Measurements from ENCODE around the gene SPTSSB. TPM values are rescaled to one million over a fixed set of nuclear protein-coding genes. Genes with fewer than 3 reads are reported as not detected.

SPTSSB gene
- total RNA-seq, 1 experiment from 2014 or later = not detected

- no peak for DNase-seq
- no peaks in the 10 kb centered on the region for H3K27me3 ChIP-seq
- H3K4me3 ChIP-seq = no peak overlapping the region
- H3K9me3 ChIP-seq = no peaks in the 10 kb centered on the region
- H3K36me3 ChIP-seq = no peaks in the 10 kb centered on the region
Measured at GRCh38 chr3:161351330-161351729, 20.0 kb downstream of the SPTSSB start.

GRCh38 chr3:161350916-161351315 lies 20.4 kb downstream of the SPTSSB start:
- Histone ChIP-seq H3K4me3 (no peak overlapping the region), H3K36me3 (no peaks in the 10 kb centered on the region), H3K27me3 (no peaks in the 10 kb centered on the region), H3K9me3 (no peaks in the 10 kb centered on the region)
- DNase-seq = no peak

- Histone ChIP-seq H3K4me3 (no peak overlapping the region), H3K36me3 (no peaks in the 10 kb centered on the region), H3K9me3 (no peaks in the 10 kb centered on the region), H3K27me3 (no peaks in the 10 kb centered on the region)
- peak; percentile 44 for DNase-seq
Measured at GRCh38 chr3:161349529-161350312, 21.6 kb downstream of the SPTSSB start.

- no peak overlapping the region for H3K4me3 ChIP-seq
- no peaks in the 10 kb centered on the region for H3K9me3 ChIP-seq
- H3K36me3 ChIP-seq = no peaks in the 10 kb centered on the region
- no peak for DNase-seq
- no peaks in the 10 kb centered on the region for H3K27me3 ChIP-seq
Measured at GRCh38 chr3:161348796-161349400, 22.4 kb downstream of the SPTSSB start.

- DNase-seq = no peak
- no peaks in the 10 kb centered on the region for H3K27me3 ChIP-seq
Measured at GRCh38 chr3:161347726-161348125, 23.6 kb downstream of the SPTSSB start.

GRCh38 chr3:161345023-161345422 lies 26.3 kb downstream of the SPTSSB start:
- H3K27me3 ChIP-seq = no peaks in the 10 kb centered on the region
- no peak for DNase-seq

More at GRCh38 chr3:161347726-161348125, 23.6 kb downstream of the SPTSSB start:
- Histone ChIP-seq H3K36me3 (no peaks in the 10 kb centered on the region), H3K4me3 (no peak overlapping the region), H3K9me3 (no peaks in the 10 kb centered on the region)

GRCh38 chr3:161343986-161344385 lies 27.3 kb downstream of the SPTSSB start:
- 0 out of 2 replicates have a peak, but pooled peaks cover 1% of the 10 kb centered on the region for H3K27me3 ChIP-seq
- H3K9me3 ChIP-seq = no peaks in the 10 kb centered on the region
- H3K36me3 ChIP-seq = no peaks in the 10 kb centered on the region
- DNase-seq = no peak
- H3K4me3 ChIP-seq = no peak overlapping the region

More at GRCh38 chr3:161345023-161345422, 26.3 kb downstream of the SPTSSB start:
- H3K9me3 ChIP-seq = no peaks in the 10 kb centered on the region
- H3K36me3 ChIP-seq = no peaks in the 10 kb centered on the region
- H3K4me3 ChIP-seq = no peak overlapping the region

- H3K36me3 ChIP-seq = no peaks in the 10 kb centered on the region
- H3K9me3 ChIP-seq = no peaks in the 10 kb centered on the region
- H3K4me3 ChIP-seq = no peak overlapping the region
- no peak for DNase-seq
- 0 out of 2 replicates have a peak, but pooled peaks cover 2% of the 10 kb centered on the region for H3K27me3 ChIP-seq
Measured at GRCh38 chr3:161343540-161343939, 27.8 kb downstream of the SPTSSB start.

- H3K9me3 ChIP-seq = no peaks in the 10 kb centered on the region
- peaks cover 2% of the 10 kb centered on the region; the same call in 1 of the 2 replicates for H3K27me3 ChIP-seq
- DNase-seq = no peak
- no peaks in the 10 kb centered on the region for H3K36me3 ChIP-seq
- H3K4me3 ChIP-seq = no peak overlapping the region
Measured at GRCh38 chr3:161342629-161343028, 28.7 kb downstream of the SPTSSB start.

GRCh38 chr3:161339517-161340500 lies 31.5 kb downstream of the SPTSSB start:
- H3K36me3 ChIP-seq = no peaks in the 10 kb centered on the region
- H3K4me3 ChIP-seq = no peak overlapping the region
- no peak for DNase-seq

GRCh38 chr3:161337311-161337710 lies 34.0 kb downstream of the SPTSSB start:
- Histone ChIP-seq H3K36me3 (no peaks in the 10 kb centered on the region), H3K4me3 (no peak overlapping the region), H3K27me3 (peaks cover 2% of the 10 kb centered on the region; the same call in 1 of the 2 replicates), H3K9me3 (no peaks in the 10 kb centered on the region)
- no peak for DNase-seq

More at GRCh38 chr3:161339517-161340500, 31.5 kb downstream of the SPTSSB start:
- H3K9me3 ChIP-seq = no peaks in the 10 kb centered on the region
- H3K27me3 ChIP-seq = peaks cover 2% of the 10 kb centered on the region; the same call in 1 of the 2 replicates

GRCh38 chr3:161336661-161337060 lies 34.7 kb downstream of the SPTSSB start:
- DNase-seq = no peak

GRCh38 chr3:161333696-161334095 lies 37.6 kb downstream of the SPTSSB start:
- Histone ChIP-seq H3K36me3 (no peaks in the 10 kb centered on the region), H3K9me3 (no peaks in the 10 kb centered on the region), H3K4me3 (no peak overlapping the region), H3K27me3 (no peaks in the 10 kb centered on the region; the same call in 1 of the 2 replicates)
- DNase-seq = no peak

More at GRCh38 chr3:161336661-161337060, 34.7 kb downstream of the SPTSSB start:
- Histone ChIP-seq H3K9me3 (no peaks in the 10 kb centered on the region), H3K4me3 (no peak overlapping the region), H3K36me3 (no peaks in the 10 kb centered on the region), H3K27me3 (peaks cover 2% of the 10 kb centered on the region; the same call in 1 of the 2 replicates)

- no peak overlapping the region for H3K4me3 ChIP-seq
- no peak for DNase-seq
Measured at GRCh38 chr3:161332792-161333191, 38.5 kb downstream of the SPTSSB start.

GRCh38 chr3:161325059-161325458 lies 46.3 kb downstream of the SPTSSB start:
- H3K27me3 ChIP-seq = no peaks in the 10 kb centered on the region
- DNase-seq = no peak
- H3K9me3 ChIP-seq = no peaks in the 10 kb centered on the region
- H3K36me3 ChIP-seq = no peaks in the 10 kb centered on the region
- H3K4me3 ChIP-seq = no peak overlapping the region

More at GRCh38 chr3:161332792-161333191, 38.5 kb downstream of the SPTSSB start:
- H3K36me3 ChIP-seq = no peaks in the 10 kb centered on the region
- H3K27me3 ChIP-seq = no peaks in the 10 kb centered on the region; the same call in 1 of the 2 replicates
- no peaks in the 10 kb centered on the region for H3K9me3 ChIP-seq

GRCh38 chr3:161323926-161324621 lies 47.2 kb downstream of the SPTSSB start:
- DNase-seq = no peak

More at GRCh38 chr3:161323926-161324621, 47.2 kb downstream of the SPTSSB start:
- H3K27me3 ChIP-seq = no peaks in the 10 kb centered on the region
- H3K4me3 ChIP-seq = no peak overlapping the region
- no peaks in the 10 kb centered on the region for H3K9me3 ChIP-seq
- no peaks in the 10 kb centered on the region for H3K36me3 ChIP-seq
